Stimulated activated CD4-positive, alpha-beta T cell treated with anti-CD3 and anti-CD28 coated beads, Interleukin-4, amount 100 ng/mL, for 24 hours (primary cell): ENCODE measurements around the gene MAP3K10.

Experiments
- DNase-seq: peaks from one replicate; pipeline ENCODE4 v3.0.0-alpha.2; 2020

Gene MAP3K10

DNA sequence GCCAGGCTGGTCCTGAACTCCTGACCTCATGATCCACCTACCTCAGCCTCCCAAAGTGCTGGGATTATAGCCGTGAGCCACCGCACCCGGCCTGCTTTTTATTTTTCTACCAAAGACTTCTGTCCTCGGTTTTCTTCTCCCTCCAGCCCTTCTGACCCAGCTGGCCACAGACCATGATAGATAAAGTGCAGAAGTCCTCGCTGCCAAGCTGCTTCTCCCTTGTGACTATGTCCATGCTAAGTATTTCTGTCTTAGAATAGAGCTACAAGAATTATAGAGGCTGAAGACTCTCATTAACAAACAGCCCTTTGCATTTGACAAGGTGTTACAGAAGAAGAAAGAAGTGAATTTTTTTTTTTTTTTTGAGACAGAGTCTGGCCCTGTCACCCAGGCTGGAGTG is 15.4 kb upstream of the MAP3K10 start:
- DNase-seq, result no peak

DNA sequence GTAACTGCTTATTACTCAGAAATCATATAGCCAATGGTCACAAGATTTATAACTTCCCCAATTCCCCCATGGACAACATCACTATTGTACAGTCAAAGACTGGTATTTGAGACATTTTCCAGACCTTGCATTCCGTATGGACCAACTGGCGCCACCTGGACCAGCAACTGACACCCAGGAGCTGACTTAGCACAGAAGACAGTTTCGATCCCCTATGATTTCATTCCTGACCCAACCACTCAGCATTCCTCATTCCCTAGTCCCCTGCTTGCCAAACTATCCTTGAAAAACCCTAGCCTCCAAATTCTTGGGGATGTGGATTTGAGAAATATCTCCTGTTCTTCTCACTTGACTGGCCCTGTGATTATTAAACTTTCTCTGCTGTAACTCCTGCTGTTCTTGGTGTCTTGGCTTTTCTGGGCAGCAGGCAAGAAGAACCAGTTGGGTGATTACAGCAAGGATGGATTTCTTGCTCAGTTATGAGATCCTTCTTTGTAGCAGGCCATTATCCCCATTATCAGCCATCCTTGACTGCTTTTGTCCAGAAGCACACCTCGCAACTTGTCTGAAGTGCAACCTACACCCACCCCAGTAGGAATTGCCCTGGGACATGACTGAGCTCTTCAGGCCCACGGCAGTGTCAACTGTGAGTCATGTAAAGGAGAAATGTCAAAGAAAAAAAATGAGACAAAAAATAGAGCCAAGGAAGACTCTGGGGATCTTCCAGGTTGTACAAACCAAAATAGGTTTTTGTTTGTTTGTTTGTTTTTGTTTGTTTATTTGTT is 13.7 kb upstream of the MAP3K10 start:
- DNase-seq, result no peak

DNA sequence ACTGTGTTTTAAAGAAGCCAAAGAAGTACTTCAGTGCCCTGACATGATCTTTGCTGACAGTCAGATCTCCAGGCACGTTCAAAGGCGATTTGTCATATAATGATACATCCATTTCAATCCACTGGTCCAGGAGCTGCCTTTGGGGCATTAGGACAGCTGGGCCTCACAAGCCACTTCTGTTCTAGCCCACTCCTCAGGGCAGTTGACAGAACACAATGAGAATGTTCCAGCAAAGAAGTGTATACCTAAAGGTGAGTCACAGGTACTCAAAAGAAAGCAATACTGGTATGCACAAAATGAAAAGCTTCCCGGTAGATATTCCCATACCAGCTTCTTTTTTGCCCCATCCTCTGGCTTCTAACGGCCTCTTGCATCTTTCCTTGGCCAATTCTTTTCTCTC is 12.5 kb upstream of the MAP3K10 start:
- DNase-seq, result no peak

DNA sequence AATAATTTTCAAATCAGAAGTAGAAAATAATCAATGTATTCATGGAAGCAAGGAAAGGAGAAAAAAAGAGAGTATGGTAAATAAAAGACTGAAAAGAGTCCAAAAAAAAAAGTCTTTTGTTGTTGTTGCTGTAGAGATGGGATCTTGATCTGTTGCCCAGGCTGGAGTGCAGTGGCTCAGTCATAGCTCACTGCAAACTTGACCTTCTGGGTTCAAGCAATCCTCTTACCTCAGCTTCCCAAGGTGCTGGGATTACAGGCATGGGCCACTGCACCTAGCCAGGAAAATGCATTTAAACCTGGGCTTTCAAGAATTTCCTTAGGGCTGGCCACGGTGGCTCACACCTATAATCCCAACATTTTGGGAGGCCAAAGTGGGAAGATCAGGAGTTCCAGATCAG is 7.0 kb upstream of the MAP3K10 start:
- DNase-seq, result no peak

DNA sequence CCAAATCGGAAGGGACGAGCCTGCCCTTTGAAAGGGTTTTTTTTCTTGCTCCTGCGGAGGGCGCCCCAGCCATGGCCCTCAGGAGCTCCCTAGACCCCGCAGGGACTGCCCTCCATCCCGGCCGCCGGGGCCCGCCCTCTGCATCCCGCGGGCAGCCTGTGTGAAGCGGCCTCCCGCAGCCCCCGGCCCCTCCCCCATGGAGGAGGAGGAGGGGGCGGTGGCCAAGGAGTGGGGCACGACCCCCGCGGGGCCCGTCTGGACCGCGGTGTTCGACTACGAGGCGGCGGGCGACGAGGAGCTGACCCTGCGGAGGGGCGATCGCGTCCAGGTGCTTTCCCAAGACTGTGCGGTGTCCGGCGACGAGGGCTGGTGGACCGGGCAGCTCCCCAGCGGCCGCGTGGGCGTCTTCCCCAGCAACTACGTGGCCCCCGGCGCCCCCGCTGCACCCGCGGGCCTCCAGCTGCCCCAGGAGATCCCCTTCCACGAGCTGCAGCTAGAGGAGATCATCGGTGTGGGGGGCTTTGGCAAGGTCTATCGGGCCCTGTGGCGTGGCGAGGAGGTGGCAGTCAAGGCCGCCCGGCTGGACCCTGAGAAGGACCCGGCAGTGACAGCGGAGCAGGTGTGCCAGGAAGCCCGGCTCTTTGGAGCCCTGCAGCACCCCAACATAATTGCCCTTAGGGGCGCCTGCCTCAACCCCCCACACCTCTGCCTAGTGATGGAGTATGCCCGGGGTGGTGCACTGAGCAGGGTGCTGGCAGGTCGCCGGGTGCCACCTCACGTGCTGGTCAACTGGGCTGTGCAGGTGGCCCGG is 815 bp downstream of the MAP3K10 start:
- DNase-seq, result peak; percentile 17

DNA sequence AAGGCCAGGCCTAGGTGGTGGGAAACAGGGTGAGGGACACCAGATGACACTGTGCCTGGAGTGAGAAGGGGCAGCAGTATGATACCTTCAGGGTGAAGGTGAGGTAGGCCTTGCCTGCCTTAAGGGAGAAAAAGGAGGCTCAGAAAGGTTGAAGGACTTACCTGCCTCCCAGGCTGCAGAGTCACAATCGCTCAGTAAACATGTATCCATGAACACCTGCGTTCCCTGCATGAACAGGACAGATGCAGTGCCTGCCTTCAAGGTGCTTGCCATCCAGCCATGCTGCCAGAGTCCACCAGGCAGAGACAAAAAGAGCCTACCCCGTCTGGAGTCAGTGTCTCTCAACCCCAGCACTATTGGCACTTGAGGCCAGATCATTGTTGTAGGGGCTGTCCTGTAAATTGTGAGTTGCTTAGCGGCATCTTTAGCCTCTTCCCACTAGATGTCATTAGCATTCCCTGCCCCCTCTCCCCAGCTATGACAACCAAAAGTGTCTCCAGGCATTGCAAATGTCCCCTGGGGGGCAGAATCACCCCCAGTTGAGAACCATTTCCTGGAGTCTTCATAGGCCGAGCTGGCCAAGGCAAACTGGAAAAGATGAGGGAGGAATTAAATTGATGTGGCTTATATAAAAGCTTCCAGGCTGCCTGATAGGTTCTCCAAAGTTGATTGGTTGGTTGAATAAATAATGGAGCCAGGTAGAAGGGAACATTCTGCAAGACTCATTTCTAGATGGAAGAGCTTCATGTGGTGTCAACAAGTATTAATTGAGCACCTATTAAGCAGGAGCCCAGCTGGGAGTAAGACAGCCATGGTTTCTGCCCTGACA is 1.7 kb downstream of the MAP3K10 start:
- DNase-seq, result no peak

DNA sequence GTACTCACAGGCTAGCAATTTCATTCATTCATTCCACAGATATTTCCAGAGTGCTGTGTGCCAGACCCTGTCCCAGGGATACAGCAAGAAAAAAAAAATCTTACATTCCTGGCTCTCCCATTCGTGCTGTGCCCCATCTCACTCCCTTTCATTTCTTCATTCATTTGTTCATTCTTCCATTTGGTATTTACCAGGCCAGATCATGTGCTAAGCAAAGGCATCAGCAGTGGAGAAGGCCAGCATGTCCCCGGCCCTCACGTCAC is 2.3 kb downstream of the MAP3K10 start:
- DNase-seq, result no peak

DNA sequence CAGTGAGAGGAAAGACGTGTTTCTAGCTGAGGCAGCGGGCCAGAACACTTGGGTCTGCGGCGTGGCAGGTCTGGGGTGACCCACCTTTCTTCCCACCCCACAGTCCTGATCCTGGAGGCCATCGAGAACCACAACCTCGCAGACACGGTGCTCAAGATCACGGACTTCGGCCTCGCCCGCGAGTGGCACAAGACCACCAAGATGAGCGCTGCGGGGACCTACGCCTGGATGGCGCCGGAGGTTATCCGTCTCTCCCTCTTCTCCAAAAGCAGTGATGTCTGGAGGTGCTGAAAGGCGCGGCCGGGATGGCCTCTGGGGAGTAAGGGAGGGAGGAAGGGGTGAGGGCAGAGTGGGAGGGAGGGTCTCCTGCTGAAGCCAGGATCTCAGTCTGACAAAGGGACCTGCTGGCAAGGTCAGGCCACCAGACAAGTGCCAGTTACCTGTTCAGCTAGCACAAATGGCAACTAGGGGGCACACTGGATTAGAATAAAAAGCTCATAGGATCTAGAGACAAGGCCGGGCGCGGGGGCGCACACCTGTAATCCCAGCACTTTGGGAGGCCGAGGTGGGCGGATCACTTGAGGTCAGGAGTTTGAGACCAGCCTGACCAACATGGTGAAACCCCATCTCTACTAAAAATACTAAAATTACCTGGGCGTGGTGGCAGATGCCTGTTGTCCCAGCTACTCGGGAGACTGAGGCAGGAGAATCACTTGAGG is 7.2 kb downstream of the MAP3K10 start:
- no peak for DNase-seq

DNA sequence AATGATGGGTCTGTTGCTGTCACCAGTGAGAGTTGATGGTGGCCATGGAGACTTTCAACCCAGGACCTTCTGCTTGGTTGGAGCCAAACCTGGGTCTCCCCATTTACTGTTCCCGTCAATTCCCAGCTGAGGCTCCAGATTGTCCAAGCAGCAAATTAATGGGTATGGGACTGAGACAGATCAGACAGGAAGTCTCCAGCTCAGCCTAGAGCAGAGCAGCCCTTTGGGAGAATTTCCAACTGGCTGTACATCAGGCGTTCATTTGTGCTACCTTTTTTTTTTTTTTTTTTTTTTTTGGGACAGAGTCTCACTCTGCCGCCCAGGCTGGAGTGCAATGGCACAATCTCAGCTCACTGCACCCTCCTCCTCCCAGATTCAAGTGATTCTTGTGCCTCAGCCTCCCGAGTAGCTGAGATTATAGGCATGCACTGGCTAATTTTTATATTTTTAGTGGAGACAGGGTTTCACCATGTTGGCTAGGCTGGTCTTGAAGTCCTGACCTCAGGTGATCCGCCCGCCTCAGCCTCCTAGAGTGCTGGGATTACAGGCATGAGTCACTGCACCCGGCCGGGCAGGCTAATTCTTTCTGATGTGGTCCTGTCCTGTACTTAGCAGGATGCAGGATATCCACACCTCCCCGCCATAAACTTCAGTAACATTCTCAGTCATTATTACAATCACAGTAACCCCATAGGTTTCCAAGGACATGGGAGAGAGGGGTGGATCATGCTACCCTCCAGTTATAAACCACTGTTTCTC is 9.3 kb downstream of the MAP3K10 start:
- DNase-seq, result no peak

DNA sequence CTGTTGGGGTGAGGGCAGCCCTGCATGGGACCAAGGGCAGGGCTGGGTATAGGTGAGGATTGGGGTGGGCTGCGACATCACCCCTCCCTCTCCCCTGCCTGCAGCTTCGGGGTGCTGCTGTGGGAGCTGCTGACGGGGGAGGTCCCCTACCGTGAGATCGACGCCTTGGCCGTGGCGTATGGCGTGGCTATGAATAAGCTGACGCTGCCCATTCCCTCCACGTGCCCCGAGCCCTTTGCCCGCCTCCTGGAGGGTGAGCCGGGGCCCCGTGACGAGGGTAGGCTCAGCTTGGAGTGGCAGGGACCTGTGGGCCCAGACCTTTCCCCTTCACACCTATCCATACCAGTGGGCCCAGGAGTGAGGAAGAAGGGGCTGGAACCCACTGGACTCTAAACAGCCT is 13.2 kb downstream of the MAP3K10 start:
- DNase-seq, result no peak

DNA sequence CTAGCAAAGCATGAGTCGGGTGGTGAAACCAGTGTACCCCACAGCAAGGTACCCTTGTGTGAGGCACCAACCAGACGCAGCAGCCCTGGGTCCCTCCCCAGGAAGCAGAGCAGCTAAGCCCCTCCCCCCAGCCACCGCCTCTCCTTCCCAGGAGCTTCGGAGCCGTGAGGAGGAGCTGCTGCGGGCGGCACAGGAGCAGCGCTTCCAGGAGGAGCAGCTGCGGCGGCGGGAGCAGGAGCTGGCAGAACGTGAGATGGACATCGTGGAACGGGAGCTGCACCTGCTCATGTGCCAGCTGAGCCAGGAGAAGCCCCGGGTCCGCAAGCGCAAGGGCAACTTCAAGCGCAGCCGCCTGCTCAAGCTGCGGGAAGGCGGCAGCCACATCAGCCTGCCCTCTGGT is 14.5 kb downstream of the MAP3K10 start:
- no peak for DNase-seq

DNA sequence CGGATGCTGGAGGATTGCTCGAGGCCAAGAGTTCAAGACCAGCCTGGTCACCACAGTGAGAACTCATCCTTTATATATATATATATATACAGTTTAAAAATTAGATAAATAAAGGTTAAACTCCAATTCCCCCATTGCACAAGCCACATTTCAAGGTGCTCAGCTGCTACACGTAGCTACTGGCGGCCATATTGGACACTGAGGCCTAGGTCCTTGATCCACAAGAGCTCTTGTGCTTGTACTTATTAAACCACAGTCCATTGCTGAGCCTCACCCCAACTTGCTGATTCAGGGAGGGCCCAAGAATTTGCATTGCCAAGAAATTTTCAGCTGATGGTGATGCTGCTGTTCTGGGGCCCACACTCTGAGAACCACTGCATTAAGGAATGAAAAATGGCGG is 17.4 kb downstream of the MAP3K10 start:
- no peak for DNase-seq

DNA sequence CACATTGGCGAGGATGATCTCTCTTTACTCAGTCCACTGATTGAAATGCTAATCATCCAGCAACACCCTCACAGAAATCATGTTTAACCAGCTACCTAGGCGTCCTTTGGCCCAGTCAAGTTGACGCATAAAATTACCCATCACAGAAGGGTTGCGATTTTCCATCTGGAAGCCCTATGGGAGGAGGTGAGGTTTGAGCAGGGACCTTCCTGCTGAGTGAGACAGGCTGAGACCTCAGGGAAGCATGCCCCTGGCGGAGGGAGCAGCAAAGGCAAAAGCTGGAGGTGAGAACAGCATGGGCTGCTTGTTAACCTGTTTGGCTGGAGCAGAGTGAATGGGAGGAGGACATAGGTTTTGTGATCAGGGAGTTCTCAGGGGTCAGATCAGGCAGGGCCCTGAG is 19.7 kb downstream of the MAP3K10 start:
- DNase-seq, result no peak

DNA sequence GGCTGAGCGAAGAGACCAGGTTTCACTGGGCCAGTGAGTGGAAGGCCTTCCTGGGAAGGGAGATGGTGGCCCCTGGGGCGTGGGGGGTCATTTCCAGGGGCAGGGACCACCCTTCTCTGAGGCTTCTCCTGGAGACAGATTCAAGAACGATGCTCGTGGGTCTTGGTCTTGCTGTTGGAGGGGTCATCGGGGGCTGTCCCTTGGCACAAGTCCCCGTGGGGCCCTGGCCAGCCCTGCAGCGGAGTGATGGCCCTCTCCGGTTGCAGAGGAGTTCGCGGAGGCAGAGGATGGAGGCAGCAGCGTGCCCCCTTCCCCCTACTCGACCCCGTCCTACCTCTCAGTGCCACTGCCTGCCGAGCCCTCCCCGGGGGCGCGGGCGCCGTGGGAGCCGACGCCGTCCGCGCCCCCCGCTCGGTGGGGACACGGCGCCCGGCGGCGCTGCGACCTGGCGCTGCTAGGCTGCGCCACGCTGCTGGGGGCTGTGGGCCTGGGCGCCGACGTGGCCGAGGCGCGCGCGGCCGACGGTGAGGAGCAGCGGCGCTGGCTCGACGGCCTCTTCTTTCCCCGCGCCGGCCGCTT is 22.1 kb downstream of the MAP3K10 start:
- no peak for DNase-seq

DNA sequence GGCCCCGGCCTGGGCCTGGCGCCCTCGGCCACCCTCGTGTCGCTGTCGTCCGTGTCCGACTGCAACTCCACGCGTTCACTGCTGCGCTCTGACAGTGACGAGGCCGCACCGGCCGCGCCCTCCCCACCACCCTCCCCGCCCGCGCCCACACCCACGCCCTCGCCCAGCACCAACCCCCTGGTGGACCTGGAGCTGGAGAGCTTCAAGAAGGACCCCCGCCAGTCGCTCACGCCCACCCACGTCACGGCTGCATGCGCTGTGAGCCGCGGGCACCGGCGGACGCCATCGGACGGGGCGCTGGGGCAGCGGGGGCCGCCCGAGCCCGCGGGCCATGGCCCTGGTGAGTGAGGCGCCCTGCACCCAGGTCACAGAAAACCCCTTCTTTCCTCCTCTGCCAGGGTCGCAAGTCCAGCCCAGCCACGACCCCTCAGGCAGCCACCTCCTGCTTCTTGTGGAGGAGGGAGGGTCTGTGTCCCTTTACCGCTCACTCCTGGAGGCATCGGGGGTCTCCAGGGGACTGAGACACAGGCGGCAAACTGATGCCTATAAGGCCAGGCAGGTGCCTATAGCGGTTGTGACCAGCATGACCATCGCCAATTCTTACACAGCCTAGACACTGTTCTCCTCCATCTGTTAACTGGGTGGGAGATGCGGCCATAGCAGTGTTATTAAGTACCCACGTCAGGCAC is 22.8 kb downstream of the MAP3K10 start:
- no peak for DNase-seq

DNA sequence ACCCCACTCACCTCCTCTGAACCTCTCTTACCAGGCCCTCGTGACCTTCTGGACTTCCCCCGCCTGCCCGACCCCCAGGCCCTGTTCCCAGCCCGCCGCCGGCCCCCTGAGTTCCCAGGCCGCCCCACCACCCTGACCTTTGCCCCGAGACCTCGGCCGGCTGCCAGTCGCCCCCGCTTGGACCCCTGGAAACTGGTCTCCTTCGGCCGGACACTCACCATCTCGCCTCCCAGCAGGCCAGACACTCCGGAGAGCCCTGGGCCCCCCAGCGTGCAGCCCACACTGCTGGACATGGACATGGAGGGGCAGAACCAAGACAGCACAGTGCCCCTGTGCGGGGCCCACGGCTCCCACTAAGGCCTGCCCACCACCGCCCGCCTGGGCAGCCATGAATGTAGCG is 23.7 kb downstream of the MAP3K10 start:
- DNase-seq, result no peak

DNA sequence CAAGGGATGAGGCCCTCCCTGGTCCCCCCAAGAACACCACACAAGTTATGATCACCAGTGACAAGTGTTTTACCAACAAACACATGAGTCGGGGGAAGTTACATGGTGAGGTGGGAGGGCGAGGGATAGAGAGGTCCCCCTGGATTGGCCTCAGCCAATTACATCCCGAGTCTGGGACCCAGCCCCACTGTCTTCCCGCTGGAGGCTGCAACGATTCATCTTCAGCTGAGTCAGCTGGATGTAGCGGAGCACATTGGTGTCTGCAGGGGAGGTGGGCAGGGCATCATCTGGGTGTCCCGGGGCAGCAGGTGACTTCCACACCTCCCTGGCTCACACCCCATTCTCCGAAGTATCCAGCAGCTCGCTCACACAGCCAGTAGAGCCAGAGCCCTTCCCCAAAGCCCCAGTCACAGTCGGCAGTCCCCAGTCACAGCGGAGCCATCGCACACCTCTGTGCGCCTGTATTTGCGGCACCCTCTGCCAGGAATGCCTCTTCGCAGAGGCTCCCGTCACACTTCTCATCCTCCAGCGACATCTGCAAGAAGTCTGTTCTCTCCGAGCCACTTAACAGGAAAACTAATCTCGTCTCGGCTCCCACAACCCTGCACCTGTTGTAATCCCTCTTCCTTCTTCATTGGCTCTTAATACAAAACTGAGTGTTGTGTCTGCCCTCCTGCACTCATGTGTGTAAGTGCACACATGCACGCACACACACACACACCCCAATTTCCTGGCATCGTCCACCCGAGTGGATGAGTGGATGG is 25.0 kb downstream of the MAP3K10 start:
- no peak for DNase-seq

DNA sequence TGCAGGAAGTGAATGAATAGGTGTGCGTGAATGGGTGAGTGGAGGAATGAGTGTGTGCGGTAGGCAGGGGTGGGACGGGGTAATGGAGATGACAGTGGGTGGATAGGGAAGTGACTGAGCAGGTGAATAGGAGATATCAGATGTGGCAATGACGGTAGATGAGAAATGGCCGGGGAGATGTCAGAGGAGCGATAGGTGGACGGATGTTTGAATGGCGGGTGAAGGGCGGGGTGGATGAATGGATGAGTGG is 25.5 kb downstream of the MAP3K10 start:
- DNase-seq, result no peak

DNA sequence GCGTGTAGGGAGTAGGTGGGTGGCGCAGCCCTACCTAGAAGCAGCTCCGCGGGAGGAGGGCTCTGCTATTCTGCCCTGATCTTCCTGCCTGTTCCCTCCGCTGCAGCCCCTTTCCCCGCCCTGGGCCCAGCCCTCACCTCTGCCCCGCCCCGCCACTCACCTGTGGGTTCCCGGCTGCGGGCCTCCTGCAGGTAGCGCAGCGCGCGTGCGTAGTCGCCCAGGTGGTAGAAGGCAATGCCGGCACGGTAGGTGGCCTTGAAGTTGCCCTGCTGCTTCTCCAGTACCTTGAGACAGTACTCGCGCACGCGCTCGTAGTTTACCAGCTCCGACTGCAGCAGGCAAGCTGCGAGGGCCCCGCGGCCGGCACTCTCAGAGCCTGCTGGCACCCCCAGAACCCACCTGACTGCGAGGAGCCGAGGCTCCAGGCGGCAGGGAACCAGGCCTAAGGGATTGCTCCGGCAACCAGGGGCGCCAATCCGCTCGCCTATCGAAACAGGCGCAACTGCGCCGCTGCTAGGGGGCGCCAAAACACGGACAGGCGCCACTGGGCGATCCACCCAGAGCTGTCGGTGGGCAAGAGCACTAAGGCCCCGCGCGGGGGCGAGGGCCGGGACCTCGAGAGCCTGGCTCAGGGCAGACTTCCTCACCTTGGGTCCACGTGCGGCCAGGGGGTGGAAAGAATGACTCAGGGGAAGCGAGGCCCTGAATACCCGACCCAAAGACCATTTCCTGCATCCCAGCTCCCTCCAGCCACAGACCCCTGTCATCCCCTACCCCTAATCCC is 26.0 kb downstream of the MAP3K10 start:
- DNase-seq, result no peak
